Measurements from ENCODE around the gene NID1.
"Not testable (repeated sequence)": the region's sequence is repeated elsewhere in the genome, so short reads cannot be mapped to it uniquely, and the experiment has no call there.

NID1 gene

GRCh38 chr1:236095705-236096520 is 31.0 kb upstream of the NID1 start:
- DNase-seq = no peak

GRCh38 chr1:236092899-236093298 is 28.0 kb upstream of the NID1 start:
- no peak for DNase-seq

GRCh38 chr1:236091933-236092318 is 27.0 kb upstream of the NID1 start:
- no peak for DNase-seq

- DNase-seq = no peak
These were observed 25.9 kb upstream of the NID1 start for GRCh38 chr1:236090741-236091147.

GRCh38 chr1:236089046-236089773 is 24.3 kb upstream of the NID1 start:
- no peak for DNase-seq

- DNase-seq = no peak
These were observed 21.6 kb upstream of the NID1 start for GRCh38 chr1:236086537-236086936.

- no peak for DNase-seq
These were observed 20.8 kb upstream of the NID1 start for GRCh38 chr1:236085545-236086159.

GRCh38 chr1:236084386-236084730 is 19.5 kb upstream of the NID1 start:
- DNase-seq = no peak

GRCh38 chr1:236083650-236084385 is 18.9 kb upstream of the NID1 start:
- no peak for DNase-seq

GRCh38 chr1:236082526-236082925 is 17.6 kb upstream of the NID1 start:
- no peak for DNase-seq

GRCh38 chr1:236081546-236082227 is 16.8 kb upstream of the NID1 start:
- DNase-seq = no peak

GRCh38 chr1:236079703-236080102 is 14.8 kb upstream of the NID1 start:
- no peak for DNase-seq

GRCh38 chr1:236078993-236079392 is 14.1 kb upstream of the NID1 start:
- DNase-seq = no peak

GRCh38 chr1:236078077-236078476 is 13.2 kb upstream of the NID1 start:
- not testable (repeated sequence) for DNase-seq

GRCh38 chr1:236075848-236076247 is 11.0 kb upstream of the NID1 start:
- no peak for DNase-seq

- no peak for DNase-seq
These were observed 8.5 kb upstream of the NID1 start for GRCh38 chr1:236073307-236073897.

GRCh38 chr1:236072001-236072400 is 7.1 kb upstream of the NID1 start:
- no peak for DNase-seq

GRCh38 chr1:236070753-236071152 is 5.9 kb upstream of the NID1 start:
- DNase-seq = no peak

- no peak for DNase-seq
These were observed 4.9 kb upstream of the NID1 start for GRCh38 chr1:236069796-236070195.

GRCh38 chr1:236067854-236068454 is 3.1 kb upstream of the NID1 start:
- no peak for DNase-seq

GRCh38 chr1:236066828-236067386 is 2.0 kb upstream of the NID1 start:
- peak; percentile 72 to 84 for DNase-seq

- DNase-seq = no peak
These were observed 1.2 kb upstream of the NID1 start for GRCh38 chr1:236066054-236066453.
